GM18858 (cell line): ENCODE results near the gene JMJD6.
"Not testable (repeated sequence)": the region's sequence is repeated elsewhere in the genome, so short reads cannot be mapped to it uniquely, and the experiment has no call there.

ENCODE experiments used
- ATAC-seq: cut with Tn5 transposase; IDR thresholded peaks from one replicate; pipeline ENCODE4 v1.9.1; 2021; ENCODE audit not compliant: unreplicated experiment

Gene JMJD6

DNA sequence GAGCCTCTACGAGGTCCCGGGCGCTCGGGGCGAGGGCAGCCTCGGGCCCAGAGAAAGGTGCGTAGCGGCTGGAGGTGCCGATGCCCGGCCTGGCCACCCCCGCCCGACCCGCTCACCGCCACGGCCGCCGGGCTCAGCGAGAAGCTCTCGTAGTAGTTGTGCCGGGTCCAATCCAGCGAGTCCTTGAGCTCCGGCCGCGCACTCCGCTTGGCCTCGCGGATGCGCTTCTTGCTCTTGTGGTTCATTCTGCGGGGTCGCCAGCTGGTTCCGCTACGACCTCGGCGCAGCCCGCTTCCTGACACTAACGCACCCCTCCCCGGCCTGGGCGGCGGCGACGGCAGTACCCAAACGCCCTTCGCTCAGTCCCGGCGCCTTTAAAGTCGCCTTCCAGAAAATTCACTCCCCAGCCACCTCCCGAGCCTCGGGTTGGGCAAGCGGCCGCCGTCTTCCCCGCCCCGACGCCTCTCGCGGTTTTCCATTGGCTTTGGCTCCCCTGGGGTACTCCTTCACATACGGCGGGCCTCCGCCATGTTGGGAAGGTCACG is at the start of gene JMJD6:
JMJD6 (minus strand) TSS at position 376 of the 545 bp plus-strand sequence; CDS start at position 245, 131 bp downstream.
- peak; percentile 38 for ATAC-seq

DNA sequence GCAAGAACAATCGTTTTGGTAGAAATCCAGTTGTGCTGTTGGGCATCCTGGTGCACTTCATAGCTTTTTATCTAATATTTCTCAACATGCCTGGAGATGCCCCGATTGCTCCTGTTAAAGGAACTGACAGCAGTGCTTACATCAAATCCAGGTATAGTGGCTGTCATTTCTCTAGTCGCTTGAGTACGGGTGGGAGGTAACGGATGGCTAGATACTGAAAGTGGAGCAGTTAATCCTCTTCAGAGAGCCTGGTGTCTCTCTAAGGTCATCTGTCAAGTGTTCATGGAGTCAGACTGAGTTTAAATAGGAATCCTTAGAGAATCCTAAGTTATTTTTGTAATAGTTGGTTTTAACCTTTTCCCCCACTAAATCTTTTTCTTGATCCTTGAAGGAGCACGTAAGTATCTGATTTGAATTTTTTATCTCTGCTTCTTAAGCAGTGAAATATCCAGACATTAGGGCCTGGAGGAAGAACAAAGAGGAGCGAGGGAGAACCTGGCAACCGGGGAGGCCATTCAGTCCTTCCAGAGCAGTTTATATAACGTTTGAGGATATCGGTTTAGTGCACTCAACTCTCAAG is 48.7 kb upstream of the JMJD6 start:
- ATAC-seq = no peak

DNA sequence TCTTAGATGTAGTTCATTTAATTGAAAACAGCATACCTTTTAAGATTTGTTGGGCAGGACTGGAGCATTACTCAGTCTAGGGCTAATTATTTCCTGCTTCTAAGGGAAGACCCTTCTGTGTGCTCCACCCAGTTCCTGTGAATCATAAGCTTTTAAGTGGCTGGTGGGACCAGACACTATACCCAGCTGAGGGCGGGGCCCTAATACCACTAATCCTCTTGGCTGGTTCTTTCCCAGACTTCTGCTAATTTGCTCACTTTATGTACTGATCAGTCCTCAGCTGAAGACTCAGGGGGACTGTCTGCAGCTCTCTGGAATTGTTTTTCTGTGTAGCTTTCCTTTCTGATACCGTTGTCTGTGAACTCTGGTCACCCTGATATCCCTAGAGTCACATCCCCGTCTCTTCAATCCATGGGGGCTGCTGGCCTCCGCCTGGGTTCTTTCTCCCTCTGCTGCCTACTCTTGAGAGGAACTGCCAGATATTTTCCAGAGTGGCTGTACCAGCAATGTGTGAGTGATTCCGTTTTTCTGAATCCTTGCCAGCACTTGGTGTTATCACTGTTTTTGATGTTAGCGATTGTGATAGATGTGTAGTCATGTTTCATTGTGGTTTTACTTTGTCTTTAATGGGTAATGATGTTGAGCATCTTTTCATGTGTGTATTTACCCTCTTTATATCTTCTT is 46.6 kb upstream of the JMJD6 start:
- no peak for ATAC-seq

DNA sequence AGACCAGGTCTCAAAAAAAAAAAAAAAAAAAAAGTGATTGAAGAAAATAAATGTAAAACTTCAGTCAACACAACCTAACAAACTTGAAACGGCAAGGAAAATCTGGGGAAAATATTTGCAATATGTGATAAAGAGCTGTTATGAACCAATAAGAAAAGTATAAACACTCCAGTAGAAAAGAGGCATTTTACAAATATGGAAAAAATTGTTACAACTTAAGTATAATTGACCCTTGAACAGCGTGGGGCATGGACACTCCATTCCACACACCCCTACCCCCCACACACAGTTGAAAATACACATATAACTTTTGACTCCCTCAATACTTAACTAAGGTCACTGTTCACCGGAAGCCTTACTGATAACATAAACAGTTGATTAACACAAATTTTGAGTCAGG is 32.2 kb upstream of the JMJD6 start:
- no peak for ATAC-seq

DNA sequence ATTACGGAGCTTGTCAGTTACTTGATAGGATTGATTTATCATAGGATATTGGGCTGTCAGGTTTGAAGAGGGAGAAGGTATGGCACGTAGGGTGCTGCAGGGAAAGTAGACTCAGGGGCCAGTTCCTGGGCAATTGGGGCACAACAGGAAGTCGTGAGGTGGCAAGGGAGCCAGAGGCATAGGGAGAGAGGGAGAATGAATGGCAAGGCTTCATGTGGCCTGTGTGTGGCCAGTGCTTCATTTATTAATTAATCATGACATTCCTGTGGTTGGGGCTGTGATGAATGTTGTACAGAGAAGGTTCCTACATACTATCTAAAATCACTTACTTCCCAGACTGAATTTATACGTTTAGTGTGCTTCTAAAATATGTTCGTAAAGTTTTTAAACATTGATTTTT is 30.9 kb upstream of the JMJD6 start:
- ATAC-seq = no peak

DNA sequence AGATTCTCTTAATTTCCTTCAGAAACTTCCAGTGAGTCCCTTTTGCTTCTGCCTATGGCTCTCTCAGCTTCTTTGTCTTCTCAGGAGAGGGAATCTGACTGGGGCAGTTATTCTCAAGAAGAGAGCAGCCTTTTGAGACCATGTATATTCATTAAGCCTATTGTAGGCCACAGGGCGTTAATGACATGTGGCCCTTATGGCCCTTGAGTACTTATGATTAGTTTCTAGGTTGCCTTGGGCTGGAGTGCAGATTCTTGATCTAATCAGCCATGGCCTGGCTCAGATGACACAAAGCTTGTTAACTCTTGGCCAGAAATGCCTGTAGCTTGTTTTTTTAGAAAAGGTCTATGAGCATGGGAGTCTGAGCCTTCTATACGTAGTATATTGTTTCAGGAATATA is 28.9 kb upstream of the JMJD6 start:
- ATAC-seq = no peak

DNA sequence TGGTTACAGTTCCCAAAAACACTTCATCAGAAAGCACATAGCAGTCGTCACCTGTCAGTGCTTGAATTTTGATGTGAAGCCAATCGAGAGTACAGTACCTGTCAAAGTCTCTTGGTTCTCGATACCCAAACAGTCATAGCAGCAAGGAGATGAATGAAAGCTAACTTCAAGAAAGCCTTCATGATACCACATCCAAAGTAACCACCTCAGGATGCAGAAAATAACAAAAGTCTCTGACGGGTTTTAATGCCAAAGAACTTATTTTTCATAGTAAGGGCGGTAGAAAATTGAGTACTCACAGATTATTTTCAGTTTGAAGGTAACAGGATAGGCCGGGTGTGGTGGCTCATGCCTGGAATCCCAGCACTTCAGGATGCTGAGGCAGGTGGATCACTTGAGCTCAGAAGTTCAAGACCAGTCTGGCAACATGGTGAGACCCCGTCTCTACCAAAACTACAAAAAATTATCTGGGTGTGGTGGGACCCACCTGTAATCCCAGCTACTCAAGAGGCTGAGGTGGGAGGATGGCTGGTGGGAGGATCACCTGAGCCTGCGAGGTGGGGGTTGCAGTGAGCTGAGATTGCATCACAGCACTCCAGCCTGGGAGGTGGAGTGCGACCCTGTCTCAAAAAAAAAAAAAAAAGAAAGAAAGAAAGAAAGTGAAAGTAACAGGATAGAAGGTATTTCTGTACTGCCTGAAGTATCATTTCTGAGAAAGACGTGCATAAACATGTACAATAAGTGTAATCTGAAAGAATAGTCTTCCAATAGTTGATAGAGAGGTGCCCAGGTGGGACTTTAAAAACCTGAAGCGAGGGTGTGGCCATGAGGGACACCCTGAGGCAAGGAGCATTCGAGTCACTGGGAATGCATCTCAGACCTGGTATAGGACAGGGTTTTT is 26.9 kb upstream of the JMJD6 start:
- ATAC-seq = no peak

DNA sequence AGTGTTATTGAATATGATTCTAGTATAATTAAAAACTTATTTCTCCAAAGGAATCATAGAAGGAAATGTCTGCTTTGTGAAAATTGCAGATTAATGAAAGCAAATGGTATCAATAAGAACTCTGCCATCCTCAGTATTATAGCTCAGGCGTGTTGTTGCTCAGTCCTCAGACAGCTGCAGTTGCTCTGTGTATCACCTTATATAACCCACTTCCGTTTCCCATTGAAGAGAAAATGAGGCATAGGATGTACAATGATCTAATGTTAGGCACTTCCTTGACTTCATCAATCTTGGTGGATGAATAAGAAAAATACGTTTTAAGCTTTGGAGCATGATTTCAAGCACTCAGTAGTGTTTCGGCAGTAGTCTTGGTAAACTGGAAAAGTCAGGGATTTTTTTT is 25.6 kb upstream of the JMJD6 start:
- no peak for ATAC-seq

DNA sequence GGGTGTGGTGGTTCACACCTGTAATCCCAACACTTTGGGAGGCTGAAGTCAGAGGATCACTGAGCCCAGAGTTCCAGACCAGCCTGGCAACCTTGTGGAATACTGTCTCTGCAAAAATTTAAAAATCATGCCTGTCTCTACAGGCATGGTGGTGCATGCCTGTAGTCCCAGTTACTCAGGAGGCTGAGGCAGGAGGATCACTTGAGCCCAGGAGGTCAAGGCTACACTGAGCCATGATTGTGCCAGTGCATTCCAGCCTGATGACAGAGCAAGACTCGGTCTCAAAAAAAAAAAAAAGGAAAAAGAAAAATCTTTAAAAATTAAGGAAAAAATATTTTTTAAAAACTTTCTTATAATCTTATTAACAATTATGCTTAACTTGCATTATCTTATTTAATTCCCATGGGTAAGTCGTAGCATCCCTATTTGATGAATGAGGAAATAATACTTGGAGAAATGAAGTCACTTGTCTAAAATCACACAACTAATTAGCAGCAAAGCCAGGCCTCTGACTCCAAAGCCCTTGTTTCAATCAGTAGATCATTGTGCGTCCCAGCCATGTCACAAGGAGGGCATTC is 25.1 kb upstream of the JMJD6 start:
- no peak for ATAC-seq

DNA sequence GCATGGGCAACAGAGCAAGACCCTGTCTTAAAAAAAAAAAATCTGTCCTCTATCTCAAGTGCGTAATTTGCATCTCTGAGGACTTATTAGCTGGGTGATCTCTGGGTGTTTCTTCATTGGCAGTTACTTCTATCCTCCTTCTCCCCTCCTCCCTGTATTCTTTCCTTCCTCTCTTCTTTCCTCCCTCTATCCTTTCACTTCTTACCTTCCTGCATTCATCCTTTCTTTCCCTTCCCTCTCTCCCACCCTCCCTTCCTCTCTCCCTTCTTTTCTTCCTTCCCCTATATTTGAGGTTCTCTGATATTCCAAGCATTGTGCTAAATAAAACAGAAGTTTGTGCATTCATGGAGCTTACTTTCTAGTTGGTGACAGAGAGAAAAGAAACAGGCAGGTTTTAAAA is 22.3 kb upstream of the JMJD6 start:
- ATAC-seq = no peak

DNA sequence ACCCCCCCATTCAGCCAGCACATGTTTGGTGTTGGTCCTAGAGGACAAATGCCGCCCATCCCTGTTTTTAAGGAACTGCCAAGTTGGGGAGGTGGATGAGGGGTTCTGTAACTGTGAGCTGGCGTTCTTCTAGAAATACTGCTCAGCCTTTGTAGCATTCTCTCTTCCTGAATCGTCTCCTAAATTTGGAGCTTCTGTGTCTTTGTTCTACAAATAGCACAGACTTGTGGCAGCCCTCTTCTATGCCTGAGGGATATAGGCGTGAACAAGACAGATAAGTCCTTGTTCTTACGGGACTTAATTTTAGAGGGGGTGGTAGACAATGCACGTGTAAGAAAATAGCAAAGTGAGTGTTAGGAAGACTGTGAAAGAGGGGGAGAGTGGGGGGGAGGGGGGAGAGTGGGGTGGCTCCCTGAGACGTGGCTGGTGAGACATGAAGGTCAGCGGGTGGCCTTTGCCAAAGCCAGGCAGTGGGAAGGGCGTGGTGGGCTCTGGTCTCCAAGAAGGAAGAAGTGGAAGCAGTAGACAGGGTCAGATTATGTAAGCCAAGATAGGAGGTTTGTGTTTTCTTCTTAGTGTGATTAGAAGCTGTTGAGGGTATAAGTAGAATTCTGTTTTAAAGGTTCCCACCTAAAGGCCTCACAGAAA is 21.4 kb upstream of the JMJD6 start:
- no peak for ATAC-seq

DNA sequence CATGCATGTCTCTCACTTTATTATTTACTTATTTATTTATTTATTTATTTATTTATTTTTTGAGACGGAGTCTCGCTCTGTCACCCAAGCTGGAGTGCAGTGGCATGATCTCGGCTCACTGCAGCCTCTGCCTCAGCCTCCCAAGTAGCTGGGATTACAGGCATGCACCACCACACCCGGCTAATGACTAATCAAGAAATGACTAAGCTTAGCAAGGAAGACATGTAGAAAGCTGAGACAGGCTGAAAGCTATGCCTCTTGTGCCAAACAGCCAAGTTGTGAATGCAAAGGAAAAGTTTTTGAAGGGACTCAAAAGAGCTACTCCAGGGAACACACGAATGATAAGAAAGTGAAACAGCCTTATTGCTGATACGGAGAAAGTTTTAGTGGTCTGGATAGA is 19.4 kb upstream of the JMJD6 start:
- not testable (repeated sequence) for ATAC-seq

DNA sequence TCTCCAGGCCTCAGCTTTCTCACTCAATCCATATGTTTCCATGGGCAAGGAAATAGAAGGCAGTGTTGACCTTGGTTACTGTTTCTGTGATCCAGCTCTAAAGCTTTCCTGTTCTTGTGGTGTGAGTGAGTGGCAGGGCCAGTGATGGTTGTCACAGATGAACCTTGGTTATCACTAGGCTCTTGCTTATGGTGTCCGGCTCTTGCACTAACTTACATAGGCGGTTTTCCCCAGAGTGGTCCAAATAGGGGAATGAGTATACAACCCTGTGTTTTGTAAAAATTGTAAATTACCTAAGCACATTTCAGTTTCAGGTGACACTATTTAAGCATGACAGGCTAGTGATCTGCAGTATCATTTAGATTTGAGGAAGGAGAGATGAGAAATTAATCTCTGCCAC is 18.3 kb upstream of the JMJD6 start:
- ATAC-seq = no peak

DNA sequence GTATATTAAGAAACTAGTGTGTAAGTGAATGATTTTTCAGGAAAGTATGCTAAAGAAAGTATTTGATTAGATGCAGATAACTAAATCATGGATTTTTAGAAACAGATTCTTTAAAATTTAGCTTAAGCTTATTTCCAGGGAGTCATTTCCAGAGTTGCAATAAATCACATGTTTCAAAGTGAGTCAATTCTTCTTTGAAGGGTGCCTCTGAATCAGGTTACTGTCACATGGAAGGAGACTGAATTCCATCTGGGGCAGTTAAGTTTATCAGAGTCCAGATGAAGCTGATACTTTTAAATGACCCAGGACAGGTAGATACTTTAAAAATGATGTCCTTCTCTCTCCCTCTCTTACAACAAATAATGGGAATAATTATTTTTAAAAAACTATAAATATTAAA is 16.6 kb upstream of the JMJD6 start:
- ATAC-seq = no peak

DNA sequence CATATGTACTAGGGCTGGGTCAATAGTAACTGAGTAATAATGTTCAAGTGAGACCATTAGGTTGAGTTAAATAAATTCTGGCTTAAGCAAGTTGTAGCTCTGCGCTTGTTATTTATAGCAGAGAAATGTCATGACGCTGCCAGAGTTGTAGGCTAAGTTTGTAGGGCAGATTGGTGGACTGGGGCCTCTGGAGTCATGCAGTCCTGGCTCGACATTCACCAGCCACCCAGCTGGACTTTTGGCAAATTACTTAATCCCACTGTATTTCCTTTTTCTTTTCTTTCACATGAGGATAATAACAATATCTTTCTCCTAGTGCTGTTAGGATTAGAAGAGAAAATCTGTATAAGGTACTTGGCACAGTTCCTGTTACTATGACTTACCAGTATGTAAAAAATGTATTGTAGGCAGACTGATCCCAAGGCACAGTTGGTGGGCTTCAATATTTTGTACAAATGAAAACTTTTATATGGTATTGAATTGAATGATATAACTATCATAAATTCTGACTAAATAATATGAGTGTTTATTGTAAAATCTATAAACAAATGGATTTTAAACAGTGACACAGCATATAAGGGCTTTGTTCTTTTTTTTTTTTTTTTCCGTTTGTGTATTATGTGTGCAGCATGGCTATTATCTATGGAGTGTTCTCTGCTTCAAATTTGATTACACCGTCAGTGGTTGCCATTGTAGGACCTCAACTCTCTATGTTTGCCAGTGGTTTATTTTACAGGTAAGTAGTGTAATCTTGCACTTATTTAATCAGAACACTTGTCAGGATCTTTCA is 14.1 kb upstream of the JMJD6 start:
- no peak for ATAC-seq

DNA sequence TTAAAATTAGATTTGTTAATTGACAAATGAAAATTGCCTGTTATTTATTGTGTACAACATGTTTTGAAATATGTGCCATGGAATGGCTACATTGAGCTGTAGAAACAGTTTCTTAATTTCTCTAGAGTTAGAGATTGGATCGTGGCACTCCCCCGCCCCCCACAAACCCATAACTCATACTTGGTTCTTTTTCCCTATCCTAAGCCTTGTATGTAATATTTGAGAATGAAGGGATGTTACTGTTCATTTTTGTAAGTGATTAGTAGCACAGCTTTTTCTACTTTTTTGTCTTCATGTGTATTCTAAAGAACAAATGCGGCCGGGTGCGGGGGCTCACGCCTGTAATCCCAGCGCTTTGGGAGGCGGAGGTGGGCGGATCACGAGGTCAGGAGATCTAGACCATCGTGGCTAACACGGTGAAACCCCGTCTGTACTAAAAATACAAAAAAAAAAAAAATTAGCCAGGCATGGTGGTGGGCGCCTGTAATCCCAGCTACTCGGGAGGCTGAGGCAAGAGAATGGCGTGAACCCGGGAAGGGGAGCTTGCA is 13.2 kb upstream of the JMJD6 start:
- not testable (repeated sequence) for ATAC-seq

DNA sequence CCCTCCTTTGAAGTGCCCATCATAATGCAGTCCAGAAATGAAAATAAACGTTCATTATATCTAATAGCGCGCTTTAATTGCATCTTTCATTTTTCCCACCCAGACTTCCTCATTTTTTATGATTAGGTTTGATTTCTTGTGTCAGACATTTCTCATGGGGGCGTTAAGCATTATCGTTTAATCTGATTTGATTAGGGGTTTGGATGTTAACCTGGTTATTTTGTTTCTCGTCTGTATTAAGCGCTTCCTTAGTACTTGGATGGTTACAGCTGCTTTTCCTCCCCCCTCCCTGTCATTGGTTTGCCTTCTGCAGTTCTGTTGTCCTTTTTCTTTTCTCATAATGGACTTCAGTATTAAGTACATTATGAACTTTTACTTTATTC is 12.1 kb upstream of the JMJD6 start:
- ATAC-seq = no peak

DNA sequence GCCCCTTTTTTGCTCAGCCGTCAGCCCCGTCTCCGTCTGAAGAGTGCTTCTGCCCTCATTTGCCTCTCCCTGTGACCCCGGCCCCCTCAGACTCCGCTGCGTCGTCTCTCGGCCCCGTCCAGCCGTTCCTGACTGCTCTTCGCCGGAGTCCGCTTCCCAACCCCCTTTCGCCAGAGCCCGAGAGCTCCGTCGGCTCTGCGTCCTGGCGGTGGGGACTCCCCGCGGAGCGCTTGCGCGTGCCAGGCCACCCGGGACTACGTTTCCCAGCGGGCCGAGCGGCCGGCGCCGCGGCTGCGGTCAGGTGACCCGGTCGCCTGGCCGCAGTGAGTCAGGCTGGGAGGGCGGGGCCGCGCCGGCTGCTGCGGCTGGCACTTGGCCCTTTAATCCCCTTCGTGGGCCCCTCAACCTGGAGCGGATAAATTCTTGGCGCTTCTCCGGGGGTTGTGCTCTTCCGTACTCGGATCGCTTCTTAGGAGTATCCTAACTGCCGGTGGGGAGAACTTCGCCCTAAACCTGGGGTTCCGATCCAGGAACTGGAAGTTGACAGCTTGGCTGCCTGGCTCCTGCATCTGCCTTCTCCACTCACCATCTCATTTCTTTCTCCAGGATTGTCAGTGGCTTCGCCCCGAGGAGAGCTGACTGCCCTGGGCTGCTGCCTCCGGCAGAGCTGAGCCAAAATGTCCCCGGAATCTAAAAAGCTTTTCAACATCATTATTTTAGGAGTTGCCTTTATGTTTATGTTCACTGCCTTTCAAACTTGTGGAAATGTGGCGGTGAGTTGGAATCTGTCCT is 11.5 kb upstream of the JMJD6 start, which contains the start of gene MFSD11:
MFSD11 (plus strand) TSS at position 444 of the 792 bp plus-strand sequence; CDS start at position 678, 234 bp downstream.
- ATAC-seq = peak; percentile 33
